Stimulated activated CD8-positive, alpha-beta memory T cell treated with anti-CD3 and anti-CD28 coated beads, Interleukin-7, amount 100 ng/mL, for 24 hours (primary cell): ENCODE data around the gene CCDC91.

ENCODE experiments used
- DNase-seq: peaks from one replicate; pipeline ENCODE4 v3.0.0-alpha.2; 2020; ENCODE audit warnings: low read depth

CCDC91 gene

DNA sequence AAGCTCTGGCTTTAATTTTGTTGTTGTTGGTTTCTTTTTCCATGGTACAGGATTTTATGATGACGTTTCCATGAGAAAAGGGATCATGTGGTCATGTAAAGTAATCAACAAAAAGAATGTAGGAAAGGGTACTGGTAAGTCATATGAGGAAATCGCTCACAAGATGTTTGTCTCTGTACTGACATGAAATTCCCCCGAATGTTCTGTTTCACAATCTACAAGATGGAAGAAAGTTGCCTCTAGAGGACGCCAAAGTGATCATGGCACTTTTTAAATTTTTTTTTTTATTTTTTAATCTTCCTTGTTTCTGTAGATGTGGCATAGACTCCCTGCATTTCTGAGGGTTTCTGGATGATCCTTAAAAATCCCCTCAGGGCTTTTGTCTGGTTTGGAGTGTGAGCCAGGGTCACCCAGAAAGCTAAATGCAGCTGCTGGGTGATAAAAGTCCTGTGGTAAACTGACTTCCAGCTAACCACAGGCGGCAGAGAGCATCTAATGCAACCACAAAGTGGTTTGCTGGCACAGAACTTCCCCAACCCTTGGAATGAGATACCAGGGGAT, 393.5 kb downstream of the CCDC91 start:
- DNase-seq, result no peak

DNA sequence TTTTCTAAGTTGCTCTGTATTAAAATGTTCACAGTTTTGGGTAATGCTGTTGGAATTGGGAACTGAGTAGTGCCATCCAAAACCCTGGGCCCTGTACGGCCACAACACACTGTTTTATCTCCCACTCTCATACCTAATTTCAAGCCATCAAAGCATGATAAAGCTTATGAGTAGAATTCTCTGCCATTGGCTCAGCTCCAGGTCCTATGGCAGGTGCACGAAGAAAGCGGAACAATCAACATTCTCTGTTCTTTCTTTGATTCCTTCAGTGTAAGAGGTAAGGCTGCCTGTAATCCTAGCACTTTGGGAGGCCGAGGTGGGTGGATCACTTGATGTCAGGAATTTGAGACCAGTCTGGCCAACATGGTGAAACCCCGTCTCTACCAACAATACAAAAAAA, 394.9 kb downstream of the CCDC91 start:
- DNase-seq, result no peak

DNA sequence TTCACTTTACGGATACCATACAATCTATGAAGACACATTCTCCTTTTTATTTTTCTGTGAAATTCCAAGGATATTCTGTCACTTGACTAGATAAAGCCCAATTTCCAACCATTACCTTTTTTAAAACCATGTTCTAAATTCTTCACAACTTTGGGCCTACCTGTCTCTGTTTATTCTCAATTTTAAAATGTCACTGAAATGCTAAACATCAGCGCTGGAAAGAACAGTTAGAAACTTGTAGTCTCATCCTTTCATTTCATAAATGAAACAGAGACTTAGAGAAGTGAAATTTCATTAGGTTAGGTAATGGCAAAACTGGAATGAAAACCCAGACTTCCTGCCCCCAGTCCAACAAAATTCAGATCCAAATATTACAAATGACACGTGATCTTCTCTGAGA, 396.2 kb downstream of the CCDC91 start:
- DNase-seq, result no peak

DNA sequence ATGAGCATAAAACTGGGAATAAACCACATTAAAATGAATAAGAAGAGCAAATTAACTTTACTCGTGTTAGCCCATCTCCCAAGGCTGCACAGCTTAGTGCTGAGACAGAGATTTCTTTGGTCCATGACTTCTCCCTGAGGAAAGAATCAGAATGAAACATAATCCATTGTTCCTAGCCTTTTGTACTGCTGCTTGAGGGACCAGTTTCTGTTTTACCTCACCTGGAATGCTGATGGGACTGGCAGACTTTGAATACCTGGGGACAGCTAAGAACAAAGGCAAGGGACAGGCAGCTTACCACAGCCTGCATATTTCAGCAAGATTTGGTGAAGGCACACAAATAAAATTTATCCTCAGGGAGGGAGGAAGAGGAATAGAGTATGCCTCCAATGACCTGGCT, 401.6 kb downstream of the CCDC91 start:
- no peak for DNase-seq
